ENCODE data around the gene TSPAN14. TPM values are rescaled to one million over a fixed set of nuclear protein-coding genes. Genes with fewer than 3 reads are reported as not detected.

The TSPAN14 gene
- polyA plus RNA-seq, 1 donor (not counting 4 experiments of a cell fraction or from before 2014, with no cell fraction given) = 71.1 TPM

DNA sequence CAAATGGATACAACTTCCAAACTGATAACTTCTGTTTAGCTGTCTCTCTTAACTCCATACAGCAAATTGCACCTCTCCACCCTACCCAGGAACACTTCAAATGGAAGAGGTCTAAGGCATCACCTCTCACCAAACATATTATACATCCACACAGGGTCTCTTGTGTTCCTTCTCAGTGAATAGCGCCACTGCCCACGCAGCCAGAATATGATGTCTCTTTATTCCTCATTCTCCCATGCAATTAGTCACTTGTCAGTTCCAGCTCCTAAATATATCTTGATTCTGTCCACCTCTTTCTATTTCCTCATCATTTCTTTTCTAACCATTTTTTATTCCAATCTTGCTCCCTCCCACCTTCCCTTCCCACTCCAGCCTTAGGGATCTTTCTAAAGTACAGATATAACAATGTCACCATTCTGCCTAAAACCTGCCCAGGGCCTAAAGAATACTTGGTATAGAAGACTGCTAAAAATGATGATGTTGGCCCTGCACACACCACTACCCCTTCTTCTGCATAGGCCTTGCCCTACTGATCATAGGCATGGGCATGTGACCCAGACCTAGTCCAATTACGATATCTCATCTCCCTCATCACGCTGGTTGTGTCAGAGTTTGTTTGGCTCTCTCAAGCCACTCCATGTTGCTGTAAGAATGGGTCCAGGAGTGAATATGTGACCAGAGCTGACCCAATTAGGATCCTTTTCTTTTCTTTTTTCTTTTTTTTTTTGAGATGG, 5.7 kb upstream of the TSPAN14 start:
- Histone ChIP-seq H3K4me2 (ENCODE audit: control insufficient read depth, extremely low read depth, insufficient read depth, low read depth, low read length) (no peak overlapping the region), H3K27ac (ENCODE audit: control insufficient read depth, insufficient read depth, low read length) (no peak overlapping the region), H3K79me2 (ENCODE audit: control insufficient read depth, insufficient read depth, low read length) (no peaks in the 10 kb centered on the region), H3K9me1 (ENCODE audit: control insufficient read depth, extremely low read depth, insufficient read depth, low read length) (no peaks in the 10 kb centered on the region), H3K9me3 (ENCODE audit: control insufficient read depth, low read depth, low read length) (peaks cover 2% of the 10 kb centered on the region), H3K36me3 (ENCODE audit: control insufficient read depth in 2 of 2, extremely low read depth in 1 of 2, insufficient read depth in 2 of 2, low read length in 2 of 2) (no peaks in the 10 kb centered on the region), H3K9ac (ENCODE audit: control insufficient read depth, extremely low read depth, insufficient read depth, low read length) (no peak overlapping the region), H3K4me1 (ENCODE audit: control insufficient read depth, extremely low read depth, insufficient read depth, low read length) (peaks cover 17% of the 10 kb centered on the region), H2AFZ (ENCODE audit: control insufficient read depth, low read length) (no peak overlapping the region), H3K27me3 (ENCODE audit: control insufficient read depth, extremely low read depth, insufficient read depth, low read length) (no peaks in the 10 kb centered on the region), H3K4me3 (ENCODE audit: control insufficient read depth in 2 of 3, extremely low read depth in 1 of 3, insufficient read depth in 2 of 3, low read depth in 1 of 3, low read length in 3 of 3) (no peak overlapping the region), H4K20me1 (ENCODE audit: control insufficient read depth, extremely low read depth, insufficient read depth, low read length) (no peaks in the 10 kb centered on the region)
- DNase-seq (ENCODE audit: low read depth, low spot score) (no peak), FAIRE-seq (no peak)
- dilution Hi-C loops (cut with MboI; ENCODE audit: extremely low pct_ligation_motif_present, low sequenced_read_pairs) = no loop called here
- no peak for TF ChIP-seq EZH2 (IDR thresholded peaks at IDR 0.05; ENCODE audit: low read length)
- TF ChIP-seq, protein P1, sequence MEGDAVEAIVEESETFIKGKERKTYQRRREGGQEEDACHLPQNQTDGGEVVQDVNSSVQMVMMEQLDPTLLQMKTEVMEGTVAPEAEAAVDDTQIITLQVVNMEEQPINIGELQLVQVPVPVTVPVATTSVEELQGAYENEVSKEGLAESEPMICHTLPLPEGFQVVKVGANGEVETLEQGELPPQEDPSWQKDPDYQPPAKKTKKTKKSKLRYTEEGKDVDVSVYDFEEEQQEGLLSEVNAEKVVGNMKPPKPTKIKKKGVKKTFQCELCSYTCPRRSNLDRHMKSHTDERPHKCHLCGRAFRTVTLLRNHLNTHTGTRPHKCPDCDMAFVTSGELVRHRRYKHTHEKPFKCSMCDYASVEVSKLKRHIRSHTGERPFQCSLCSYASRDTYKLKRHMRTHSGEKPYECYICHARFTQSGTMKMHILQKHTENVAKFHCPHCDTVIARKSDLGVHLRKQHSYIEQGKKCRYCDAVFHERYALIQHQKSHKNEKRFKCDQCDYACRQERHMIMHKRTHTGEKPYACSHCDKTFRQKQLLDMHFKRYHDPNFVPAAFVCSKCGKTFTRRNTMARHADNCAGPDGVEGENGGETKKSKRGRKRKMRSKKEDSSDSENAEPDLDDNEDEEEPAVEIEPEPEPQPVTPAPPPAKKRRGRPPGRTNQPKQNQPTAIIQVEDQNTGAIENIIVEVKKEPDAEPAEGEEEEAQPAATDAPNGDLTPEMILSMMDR (optimal IDR thresholded peaks at IDR 0.05 in 1 of 3, IDR thresholded peaks at IDR 0.05 in 1 of 3, conservative IDR thresholded peaks at IDR 0.05 in 1 of 3; ENCODE audit: extremely low read depth in 1 of 3, insufficient read depth in 2 of 3, low read length in 3 of 3) = no peak

DNA sequence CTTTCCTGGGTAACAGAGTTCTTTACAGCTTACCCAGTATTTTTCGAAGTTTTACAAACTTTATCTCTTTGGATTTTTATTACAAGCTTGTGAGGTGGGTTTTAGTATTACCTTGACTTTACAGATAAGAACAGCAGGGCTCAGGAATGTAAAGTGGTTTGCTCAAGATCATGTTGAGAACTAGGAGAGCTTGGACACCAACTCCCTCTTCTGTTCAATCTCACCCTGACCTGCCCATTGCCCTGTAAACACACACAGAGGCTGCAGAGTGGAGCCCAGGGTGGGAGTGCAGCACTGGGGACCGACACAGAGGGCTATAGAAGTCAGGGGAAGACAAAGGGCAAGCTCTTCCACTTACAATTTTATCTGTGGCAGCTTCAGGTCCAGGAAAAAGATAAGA, 4.6 kb upstream of the TSPAN14 start:
- peaks cover 16% of the 10 kb centered on the region for H3K4me1 ChIP-seq (ENCODE audit: control insufficient read depth, extremely low read depth, insufficient read depth, low read length)
- no peaks in the 10 kb centered on the region for H3K27me3 ChIP-seq (ENCODE audit: control insufficient read depth, extremely low read depth, insufficient read depth, low read length)
- peaks cover 2% of the 10 kb centered on the region for H3K9me3 ChIP-seq (ENCODE audit: control insufficient read depth, low read depth, low read length)
- no peak overlapping the region for H3K4me2 ChIP-seq (ENCODE audit: control insufficient read depth, extremely low read depth, insufficient read depth, low read depth, low read length)
- H2AFZ ChIP-seq (ENCODE audit: control insufficient read depth, low read length) = no peak overlapping the region
- no peak overlapping the region for H3K4me3 ChIP-seq (ENCODE audit: control insufficient read depth in 2 of 3, extremely low read depth in 1 of 3, insufficient read depth in 2 of 3, low read depth in 1 of 3, low read length in 3 of 3)
- H3K9me1 ChIP-seq (ENCODE audit: control insufficient read depth, extremely low read depth, insufficient read depth, low read length) = no peaks in the 10 kb centered on the region
- dilution Hi-C loops (cut with MboI; ENCODE audit: extremely low pct_ligation_motif_present, low sequenced_read_pairs) = no loop called here
- TF ChIP-seq, protein P1 (optimal IDR thresholded peaks at IDR 0.05 in 1 of 3, IDR thresholded peaks at IDR 0.05 in 1 of 3, conservative IDR thresholded peaks at IDR 0.05 in 1 of 3; ENCODE audit: extremely low read depth in 1 of 3, insufficient read depth in 2 of 3, low read length in 3 of 3) = no peak
- no peak for TF ChIP-seq EZH2 (IDR thresholded peaks at IDR 0.05; ENCODE audit: low read length)
- H3K9ac ChIP-seq (ENCODE audit: control insufficient read depth, extremely low read depth, insufficient read depth, low read length) = no peak overlapping the region
- no peak overlapping the region for H3K27ac ChIP-seq (ENCODE audit: control insufficient read depth, insufficient read depth, low read length)
- DNase-seq (ENCODE audit: low read depth, low spot score) (no peak), FAIRE-seq (no peak)
- peaks cover 3% of the 10 kb centered on the region for H3K79me2 ChIP-seq (ENCODE audit: control insufficient read depth, insufficient read depth, low read length)
- no peaks in the 10 kb centered on the region for H3K36me3 ChIP-seq (ENCODE audit: control insufficient read depth in 2 of 2, extremely low read depth in 1 of 2, insufficient read depth in 2 of 2, low read length in 2 of 2)
- H4K20me1 ChIP-seq (ENCODE audit: control insufficient read depth, extremely low read depth, insufficient read depth, low read length) = no peaks in the 10 kb centered on the region
